Urinary bladder (tissue), 4 donors: ENCODE results near the gene MEP1A. TPM values are rescaled to one million over a fixed set of nuclear protein-coding genes. Genes with fewer than 3 reads are reported as not detected.
"Not testable (repeated sequence)": the region's sequence is repeated elsewhere in the genome, so short reads cannot be mapped to it uniquely, and the experiment has no call there.

Experiments used
- DNase-seq: peaks from one replicate; pipeline ENCODE4 v3.0.0-alpha.2; 2015; ENCODE audit errors: extremely low spot score
- H3K27ac ChIP-seq: one replicate; pipeline ENCODE4 v1.5.1; 2013; ENCODE audit warnings: low read depth, mild to moderate bottlenecking, moderate library complexity
- H3K36me3 ChIP-seq: one replicate; pipeline ENCODE4 v1.6.1; 2013; ENCODE audit warnings: mild to moderate bottlenecking, moderate library complexity; ENCODE audit not compliant: insufficient read depth
- H3K4me1 ChIP-seq: one replicate; pipeline ENCODE4 v1.6.1; 2013; ENCODE audit warnings: mild to moderate bottlenecking, moderate library complexity; ENCODE audit not compliant: insufficient read depth
- H3K4me3 ChIP-seq: one replicate; pipeline ENCODE4 v1.5.1; 2013; ENCODE audit warnings: low read depth, low read length
- whole genome bisulfite sequencing: extraction: QIAGEN DNeasy Blood & Tissue Kit; methylation state at CpG from one replicate; pipeline ENCODE4 v1.1.7; 2013; 5-methylcytosine and 5-hydroxymethylcytosine counted together
- polyA plus RNA-seq: library from polyadenylated mRNA; stranded (reverse); fragments of 200-250 nt; gene quantifications from one replicate; pipeline ENCODE4 v1.2.3, GENCODE V29; 2013
- total RNA-seq: library from RNA; depleted of rRNA; stranded (reverse); fragments of >200 nt; gene quantifications from one replicate; pipeline ENCODE4 v1.2.3, GENCODE V29; 2014
- donor health status: healthy with polysubstance abuse.
- donor health status: healthy.

The MEP1A gene
- total and polyA plus RNA-seq, 2 donors = not detected

- H3K4me1 ChIP-seq = no peaks in the 10 kb centered on the region
Observed at GRCh38 chr6:46760925-46761324, 32.3 kb upstream of the MEP1A start.

GRCh38 chr6:46763466-46763865 lies 29.7 kb upstream of the MEP1A start:
- 78% methylated on average over 2 of the region's 2 CpGs for WGBS
- DNase-seq = no peak
- Histone ChIP-seq H3K4me3 (no peak overlapping the region), H3K4me1 (no peaks in the 10 kb centered on the region), H3K36me3 (no peaks in the 10 kb centered on the region), H3K27ac (no peak overlapping the region)

More at GRCh38 chr6:46760925-46761324, 32.3 kb upstream of the MEP1A start:
- no peaks in the 10 kb centered on the region for H3K36me3 ChIP-seq
- H3K27ac ChIP-seq = no peak overlapping the region
- no peak overlapping the region for H3K4me3 ChIP-seq
- WGBS = 62% methylated on average over 3 of the region's 3 CpGs
- no peak for DNase-seq

GRCh38 chr6:46764280-46764679 lies 28.9 kb upstream of the MEP1A start:
- H3K4me1 ChIP-seq, H3K27ac ChIP-seq, H3K36me3 ChIP-seq, DNase-seq, H3K4me3 ChIP-seq: not testable (repeated sequence)
- 91% methylated on average over 10 of the region's 10 CpGs for WGBS

GRCh38 chr6:46764961-46765360 lies 28.2 kb upstream of the MEP1A start:
- Histone ChIP-seq H3K27ac (no peak overlapping the region), H3K36me3 (no peaks in the 10 kb centered on the region), H3K4me1 (no peaks in the 10 kb centered on the region), H3K4me3 (no peak overlapping the region)
- DNase-seq = no peak
- WGBS = 92% methylated on average over 5 of the region's 5 CpGs

GRCh38 chr6:46772016-46772415 lies 21.2 kb upstream of the MEP1A start:
- Histone ChIP-seq H3K4me3 (no peak overlapping the region), H3K27ac (no peak overlapping the region), H3K4me1 (no peaks in the 10 kb centered on the region), H3K36me3 (no peaks in the 10 kb centered on the region)
- DNase-seq = no peak
- 87% methylated on average over 1 of the region's 1 CpG for whole genome bisulfite sequencing

DNA sequence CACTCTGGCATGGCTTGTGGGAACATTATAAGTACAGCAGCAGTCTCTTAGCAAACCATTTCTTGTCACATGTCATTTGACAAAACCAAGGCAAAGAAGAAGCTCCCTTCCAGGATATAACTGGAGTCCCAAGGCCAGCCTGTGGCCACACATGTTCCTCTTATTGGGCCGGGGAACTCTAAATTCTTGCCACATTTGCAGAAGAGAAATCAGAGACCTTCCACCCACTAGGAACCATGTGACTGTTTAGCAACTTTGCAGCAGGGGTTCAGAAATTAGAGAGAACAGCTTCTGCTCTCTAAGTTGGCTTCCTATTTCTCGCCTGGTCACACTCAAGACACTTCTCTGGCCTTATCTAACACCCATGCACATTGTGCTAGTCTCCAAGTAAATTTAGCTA lies 20.4 kb upstream of the MEP1A start:
- Histone ChIP-seq H3K4me3 (no peak overlapping the region), H3K4me1 (no peaks in the 10 kb centered on the region), H3K27ac (no peak overlapping the region), H3K36me3 (no peaks in the 10 kb centered on the region)
- DNase-seq = no peak
- WGBS = 71% methylated on average over 2 of the region's 2 CpGs

DNA sequence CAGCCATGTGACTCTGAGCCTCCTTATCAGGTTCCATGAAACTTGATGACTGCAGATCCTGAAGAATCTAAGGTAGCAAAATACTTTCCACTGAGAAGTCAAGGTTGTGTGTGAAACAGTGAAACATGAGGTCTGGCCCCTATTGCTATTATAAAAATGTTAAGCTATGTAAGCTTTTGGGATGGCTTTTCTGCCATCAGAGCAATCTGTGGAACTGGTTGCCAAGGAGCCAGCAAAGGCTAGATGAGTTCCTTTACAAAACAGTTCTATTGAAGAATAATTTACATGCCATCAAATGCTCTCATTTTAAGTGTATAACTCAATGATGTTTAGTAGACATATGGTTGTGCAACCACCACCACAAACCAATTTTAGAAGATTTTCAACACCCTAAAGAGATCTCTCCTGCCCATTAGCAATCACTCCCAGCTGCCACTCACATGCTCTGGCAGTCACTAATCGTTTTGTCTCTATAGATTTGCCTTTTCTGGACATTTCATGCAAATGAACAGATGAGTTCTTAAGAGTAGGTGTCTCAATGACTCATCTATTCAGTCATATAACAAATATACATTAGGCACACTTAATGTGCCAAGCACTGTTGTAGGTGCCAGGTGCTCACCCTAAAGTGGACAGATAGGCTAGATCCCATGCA lies 19.9 kb upstream of the MEP1A start:
- Histone ChIP-seq H3K27ac (no peak overlapping the region), H3K36me3 (no peaks in the 10 kb centered on the region), H3K4me3 (no peak overlapping the region), H3K4me1 (no peaks in the 10 kb centered on the region)
- no peak for DNase-seq
- WGBS = 79% methylated on average over 1 of the region's 1 CpG

- not testable (repeated sequence) for DNase-seq, H3K27ac ChIP-seq, H3K4me3 ChIP-seq, H3K36me3 ChIP-seq, H3K4me1 ChIP-seq
- WGBS = 91% methylated on average over 24 of the region's 24 CpGs
Observed at GRCh38 chr6:46774736-46775135, 18.5 kb upstream of the MEP1A start.

- no peaks in the 10 kb centered on the region for H3K36me3 ChIP-seq
- no peak overlapping the region for H3K27ac ChIP-seq
- no peaks in the 10 kb centered on the region for H3K4me1 ChIP-seq
- 93% methylated on average over 5 of the region's 5 CpGs for WGBS
- no peak overlapping the region for H3K4me3 ChIP-seq
- no peak for DNase-seq
Observed at GRCh38 chr6:46776070-46776712, 17.0 kb upstream of the MEP1A start.

DNA sequence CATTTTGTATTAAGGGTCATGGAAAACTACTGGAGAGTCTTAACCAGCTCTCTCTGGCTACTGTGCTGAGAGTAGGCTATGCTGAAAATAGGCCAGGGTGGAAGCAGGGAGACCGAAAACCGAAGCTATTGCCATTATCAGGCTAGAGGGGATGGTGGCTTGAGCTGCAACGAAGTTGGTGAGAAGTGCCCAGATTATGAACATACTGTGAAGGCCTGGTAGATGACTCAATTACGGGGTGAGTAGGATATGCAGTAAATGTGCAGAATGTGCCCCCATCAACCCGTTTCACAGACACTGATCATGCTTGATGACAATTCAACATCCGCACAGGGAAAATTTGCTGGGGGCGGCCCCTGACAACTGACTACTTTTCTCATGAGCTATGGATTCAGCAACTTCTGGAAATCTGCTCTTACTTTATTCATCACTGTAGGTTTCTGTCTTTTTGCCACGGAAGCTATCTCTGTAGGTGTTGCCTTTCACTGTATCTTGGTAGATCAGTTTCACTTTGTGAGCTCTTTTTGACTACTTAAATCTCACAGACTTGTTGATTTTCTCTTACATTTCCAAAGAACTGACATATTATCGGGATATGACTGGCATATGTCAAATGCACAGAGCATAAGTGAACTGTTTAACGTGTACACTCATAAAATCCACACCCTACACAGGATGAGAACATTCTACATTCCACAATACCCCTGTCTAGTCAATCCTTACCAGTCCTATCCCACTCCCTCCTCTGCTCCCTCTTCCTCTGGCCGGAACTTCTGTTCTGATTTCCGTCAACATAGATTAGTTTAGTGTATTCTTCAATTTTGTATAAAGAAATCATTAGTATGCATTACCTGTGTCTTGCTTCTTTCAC lies 15.5 kb upstream of the MEP1A start:
- Histone ChIP-seq H3K27ac (no peak overlapping the region), H3K4me1 (no peaks in the 10 kb centered on the region), H3K36me3 (no peaks in the 10 kb centered on the region), H3K4me3 (no peak overlapping the region)
- 82% methylated on average over 12 of the region's 12 CpGs for WGBS
- DNase-seq = no peak

DNA sequence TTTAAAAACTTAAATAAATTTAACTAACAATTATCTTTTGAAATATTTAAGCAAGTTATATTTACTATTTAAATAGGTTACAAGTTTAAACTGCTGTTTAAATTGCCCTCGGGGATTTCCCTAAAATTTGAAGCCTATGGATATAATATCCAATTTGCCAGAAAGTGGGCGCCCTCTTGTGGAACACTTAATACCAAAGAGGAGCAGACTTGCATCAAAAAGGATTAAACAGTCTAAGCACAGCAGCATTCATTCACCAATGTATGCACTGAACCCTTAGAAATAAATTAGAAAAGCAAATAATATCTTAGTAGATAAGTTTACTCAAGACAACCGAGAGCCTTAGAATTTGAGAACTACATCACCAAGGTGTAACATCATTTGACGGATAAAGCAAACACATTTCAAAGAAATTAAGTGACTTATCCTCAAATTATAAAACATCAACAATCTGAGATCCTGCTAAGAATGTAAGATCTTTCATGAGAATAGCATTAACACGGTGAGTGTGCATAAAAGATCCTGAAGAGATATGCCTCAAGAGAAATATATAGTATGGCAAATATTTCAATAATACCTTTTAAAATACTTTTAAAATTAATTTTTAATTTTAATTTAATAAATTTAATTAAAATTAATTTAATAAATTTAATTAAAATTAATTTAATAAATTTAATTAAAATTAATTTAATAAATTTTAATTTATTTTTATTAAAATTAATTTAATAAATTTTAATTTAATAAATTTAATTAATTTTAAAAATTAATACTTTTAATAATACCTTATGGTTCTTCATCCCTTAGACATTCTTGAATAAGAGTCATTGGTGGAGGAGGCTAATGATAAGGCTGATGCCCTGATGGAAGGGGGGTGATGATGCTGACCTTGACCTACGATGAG lies 11.5 kb upstream of the MEP1A start:
- Histone ChIP-seq H3K4me3 (no peak overlapping the region), H3K4me1 (no peaks in the 10 kb centered on the region), H3K36me3 (no peaks in the 10 kb centered on the region), H3K27ac (no peak overlapping the region)
- WGBS = 34% methylated on average over 6 of the region's 6 CpGs
- peak; percentile 67 for DNase-seq

- Histone ChIP-seq H3K27ac (no peak overlapping the region), H3K36me3 (no peaks in the 10 kb centered on the region), H3K4me1 (no peaks in the 10 kb centered on the region), H3K4me3 (no peak overlapping the region)
- 92% methylated on average over 1 of the region's 1 CpG for WGBS
- no peak for DNase-seq
Observed at GRCh38 chr6:46784535-46784934, 8.7 kb upstream of the MEP1A start.

DNA sequence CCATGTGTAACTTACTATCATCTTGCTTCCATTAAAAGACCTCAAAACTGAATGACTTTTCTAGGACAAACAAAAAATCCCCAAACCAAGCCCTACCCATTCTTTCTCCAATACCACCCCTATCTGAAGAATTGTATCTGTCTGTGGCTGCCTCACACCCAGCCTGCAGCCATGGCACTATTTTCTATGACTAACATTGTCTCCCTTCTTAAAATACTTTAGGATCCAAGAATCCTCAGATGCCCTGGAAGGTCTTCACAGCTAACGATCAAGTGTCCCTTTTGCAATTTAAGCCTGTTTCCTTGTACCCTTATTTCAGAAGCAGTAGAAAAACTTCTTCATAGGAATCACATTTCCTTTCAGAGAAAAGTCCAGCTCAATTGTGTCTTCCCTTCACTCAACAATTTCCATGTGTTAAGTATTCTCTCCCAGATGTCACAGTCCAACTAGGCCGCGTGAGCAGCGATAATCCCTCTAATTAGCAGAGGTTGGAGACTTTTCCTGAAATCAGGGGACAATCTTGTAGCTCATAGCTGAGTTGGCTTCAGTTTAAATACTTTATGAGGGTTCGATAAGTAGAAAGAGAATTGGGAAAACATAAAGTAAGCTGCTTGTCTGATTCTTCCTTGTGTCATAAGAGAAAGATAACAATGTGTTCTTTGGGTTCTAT lies 5.2 kb upstream of the MEP1A start:
- Histone ChIP-seq H3K36me3 (no peaks in the 10 kb centered on the region), H3K4me3 (no peak overlapping the region), H3K27ac (no peak overlapping the region), H3K4me1 (no peaks in the 10 kb centered on the region)
- DNase-seq = no peak
- WGBS = 75% methylated on average over 5 of the region's 5 CpGs
